NCI-H128 (cell line): ENCODE measurements around the gene CYRIA.

ENCODE experiments used
- DNase-seq: peaks from one replicate; lab custom pipeline; 2025; ENCODE audit not compliant: unreplicated experiment; lab: John Stamatoyannopoulos, UW

Gene CYRIA

DNA sequence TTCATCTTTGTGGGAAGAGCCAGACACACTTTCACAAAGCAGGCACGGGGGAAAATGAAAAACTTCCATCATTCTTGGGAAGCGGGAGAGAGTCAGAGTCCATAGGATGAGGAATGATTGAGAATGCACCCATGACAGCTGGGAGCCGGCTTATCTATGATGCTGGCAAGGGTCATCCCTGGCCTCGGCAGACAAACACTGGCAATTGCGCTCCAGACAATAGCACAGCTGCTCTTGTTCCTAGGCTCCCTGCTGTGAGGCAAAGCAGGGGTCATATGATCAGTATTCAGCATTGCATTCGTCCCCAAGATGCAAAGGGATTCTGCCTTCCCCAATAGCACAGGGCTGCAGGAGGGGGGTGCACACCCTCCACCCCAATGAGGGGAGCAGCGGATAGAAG, 33.0 kb downstream of the CYRIA start:
- no peak for DNase-seq

DNA sequence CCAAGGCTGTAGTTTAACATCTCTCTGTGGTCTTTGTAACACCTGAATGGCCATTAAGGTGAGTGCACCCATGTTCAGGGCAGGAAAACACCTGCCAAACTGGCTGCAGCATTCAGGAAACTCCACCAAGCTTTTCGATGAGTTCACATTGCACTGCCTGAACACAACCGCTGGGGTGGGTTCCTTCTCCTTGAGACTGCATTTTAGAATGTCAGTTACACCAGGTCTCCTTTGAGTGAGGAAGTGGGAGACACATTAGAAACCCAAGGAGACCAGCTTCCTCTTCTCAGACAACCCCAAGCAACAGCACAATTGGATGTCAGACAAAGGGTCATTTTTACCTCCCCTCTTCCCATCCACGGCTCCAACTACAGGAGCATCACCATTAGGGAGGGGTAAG, 35.2 kb downstream of the CYRIA start:
- no peak for DNase-seq

DNA sequence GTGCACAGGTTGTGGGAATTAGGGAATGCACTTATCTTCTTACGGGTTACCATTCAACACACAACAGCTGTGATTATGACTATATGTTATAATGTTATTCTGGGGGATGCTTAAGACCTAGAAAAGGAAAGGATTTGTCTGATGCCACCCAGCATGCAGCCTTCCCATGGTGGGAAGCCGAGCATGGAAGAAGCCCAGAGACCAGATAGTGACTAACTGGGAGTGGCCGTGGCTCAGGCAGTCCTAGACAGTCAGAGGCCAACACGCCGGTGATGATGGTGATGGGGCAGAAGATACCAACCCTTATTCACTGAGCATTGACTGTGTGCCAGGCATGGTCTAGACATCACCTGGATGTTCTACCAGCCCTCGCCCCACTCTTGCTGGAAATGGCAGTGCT, 35.9 kb downstream of the CYRIA start:
- no peak for DNase-seq

- DNase-seq: no peak
Observed at GRCh38 chr2:16629044-16629443, 36.6 kb downstream of the CYRIA start.

DNA sequence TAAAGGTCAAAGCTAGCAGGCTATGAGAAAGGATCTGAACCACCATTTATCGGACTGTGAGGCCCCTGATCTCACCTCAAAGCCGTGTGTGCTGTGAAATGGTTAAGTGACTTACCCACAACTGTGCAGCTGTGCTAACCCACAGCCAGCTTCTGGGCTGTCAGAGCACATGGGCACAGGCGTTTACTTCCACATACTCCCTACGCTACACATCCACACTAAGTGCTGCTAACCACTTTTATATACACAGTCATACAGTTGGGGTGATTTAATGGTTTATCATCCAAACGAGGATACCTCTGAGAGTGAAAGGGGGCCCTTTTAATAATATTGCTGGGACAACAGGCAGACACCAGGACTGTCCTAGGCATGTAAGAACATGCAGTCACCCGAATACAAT, 37.3 kb downstream of the CYRIA start:
- DNase-seq: no peak

DNA sequence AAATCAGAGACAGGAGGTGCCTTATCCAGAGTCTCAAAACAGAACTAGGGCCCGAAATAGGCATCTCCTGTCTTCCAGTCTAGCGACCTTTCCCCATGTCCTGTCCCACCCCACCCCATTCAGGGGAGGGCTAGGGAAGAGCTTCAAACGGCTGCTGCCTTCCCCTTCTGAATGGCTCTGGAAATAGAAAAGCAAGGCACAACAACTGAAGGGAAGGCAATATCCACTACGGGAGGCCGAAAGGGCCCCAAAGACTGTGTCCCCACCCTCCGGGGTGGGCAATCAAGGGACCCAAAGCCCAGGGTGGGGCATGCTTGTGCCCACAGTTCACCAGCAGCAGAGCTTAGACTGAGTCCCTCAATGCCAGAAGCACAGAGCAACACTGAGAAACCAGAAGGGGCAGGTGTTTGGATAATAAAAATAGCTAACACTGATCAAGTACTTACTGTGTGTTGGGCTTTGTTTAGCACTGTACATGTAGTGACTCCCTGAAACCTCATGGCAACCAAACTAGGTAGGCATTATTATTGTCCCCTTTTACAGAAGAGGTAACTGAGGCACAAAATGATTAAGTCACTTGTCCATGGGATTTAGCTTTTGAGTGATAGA, 38.5 kb downstream of the CYRIA start:
- no peak for DNase-seq

DNA sequence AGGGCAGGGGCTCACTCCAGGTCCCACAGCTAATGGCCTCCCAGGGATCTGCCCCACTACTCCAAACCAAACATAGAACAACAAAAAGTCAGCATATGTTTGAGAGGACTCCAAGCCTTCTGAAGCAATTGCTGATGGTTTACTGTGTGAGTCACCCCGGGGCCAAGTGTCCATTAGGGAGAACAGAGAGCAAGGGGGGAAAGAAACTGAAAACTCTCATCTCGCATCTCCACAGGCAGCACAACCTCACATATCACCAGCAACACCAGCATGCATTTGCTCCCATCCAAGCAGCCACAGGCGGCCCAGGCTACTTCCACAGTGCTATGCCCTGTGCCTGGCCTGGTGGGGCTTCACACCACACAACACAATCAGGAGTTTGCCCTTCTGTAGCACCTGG, 39.1 kb downstream of the CYRIA start:
- DNase-seq: no peak

GRCh38 chr2:16625759-16626158, 39.9 kb downstream of the CYRIA start:
- no peak for DNase-seq

DNA sequence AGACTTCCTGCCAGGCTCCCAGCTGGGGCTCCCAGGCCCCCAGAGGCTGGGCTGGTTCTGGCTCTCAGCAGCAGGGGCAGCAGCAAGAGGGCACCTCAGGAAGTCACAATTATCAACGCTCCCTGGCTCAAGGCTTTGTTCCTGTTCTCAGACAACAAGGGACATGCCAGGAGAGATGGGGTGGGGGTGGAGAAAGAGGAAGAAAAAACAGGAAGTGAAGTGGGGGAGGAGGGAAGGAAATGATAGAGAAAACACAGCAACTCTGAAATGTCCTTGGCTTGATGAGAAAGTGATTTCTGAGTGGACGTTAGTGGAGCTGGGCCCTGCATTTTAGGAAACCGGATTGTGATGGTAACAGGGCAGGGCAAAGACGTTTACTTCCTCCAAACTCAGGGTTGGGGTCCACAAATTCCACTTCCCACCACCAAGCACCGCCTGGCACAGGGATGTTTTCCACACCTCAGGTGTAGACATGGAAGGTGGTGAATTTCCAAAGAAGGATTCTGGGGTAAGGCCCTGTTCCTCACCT, 40.4 kb downstream of the CYRIA start:
- DNase-seq: no peak

DNA sequence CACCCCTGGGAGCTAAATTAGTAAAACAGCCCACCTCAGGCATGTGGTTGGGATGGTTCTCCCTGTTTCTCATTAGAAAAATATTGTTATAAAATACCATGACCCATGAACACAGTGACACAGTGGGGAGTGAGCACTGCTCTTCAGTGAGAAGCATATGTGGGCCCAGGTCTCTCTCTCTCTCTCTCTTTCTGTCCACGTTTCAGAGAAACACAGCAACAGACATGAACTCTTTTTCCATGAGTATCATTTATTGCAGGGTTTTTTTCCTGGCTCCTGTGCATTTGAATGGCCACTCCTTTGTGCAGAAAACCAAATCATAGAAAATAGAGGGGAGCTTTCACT, 41.2 kb downstream of the CYRIA start:
- DNase-seq: no peak

GRCh38 chr2:16623564-16624435, 41.8 kb downstream of the CYRIA start:
- no peak for DNase-seq

GRCh38 chr2:16623031-16623430, 42.6 kb downstream of the CYRIA start:
- DNase-seq: no peak

GRCh38 chr2:16622399-16622968, 43.1 kb downstream of the CYRIA start:
- DNase-seq: no peak

GRCh38 chr2:16621316-16621715, 44.3 kb downstream of the CYRIA start:
- no peak for DNase-seq

- no peak for DNase-seq
Observed at GRCh38 chr2:16620590-16620989, 45.0 kb downstream of the CYRIA start.

DNA sequence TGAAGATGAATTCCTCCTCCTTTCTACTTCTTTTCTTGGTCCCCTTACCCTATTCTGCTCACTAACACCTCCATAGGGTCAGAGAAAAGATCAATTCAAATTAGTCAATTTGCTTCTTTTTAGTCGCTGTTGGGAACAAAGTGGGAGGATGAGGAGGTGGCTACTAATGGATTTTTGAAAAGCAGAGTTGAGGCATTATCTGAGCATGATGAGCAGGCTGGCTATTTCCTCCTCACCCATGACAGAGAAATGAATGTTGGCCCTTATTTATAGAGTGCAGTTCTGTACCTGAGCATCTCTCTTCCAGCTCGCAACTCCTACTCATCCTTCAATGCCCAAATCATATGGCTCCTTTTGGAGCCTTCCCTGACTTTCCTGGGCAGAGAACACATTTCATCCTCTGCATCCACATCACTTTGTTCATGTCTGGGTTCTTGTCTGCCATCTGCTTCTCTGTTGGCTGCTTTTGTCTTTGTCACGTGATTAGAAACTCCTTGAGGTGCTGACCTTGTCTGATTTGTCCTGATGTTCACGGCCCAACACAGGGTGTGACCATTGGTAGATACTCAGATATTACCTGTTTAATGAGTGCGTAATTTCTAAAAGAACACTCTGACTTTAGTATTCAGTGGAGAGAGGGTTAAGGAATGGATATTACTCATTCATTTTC, 45.9 kb downstream of the CYRIA start:
- no peak for DNase-seq

DNA sequence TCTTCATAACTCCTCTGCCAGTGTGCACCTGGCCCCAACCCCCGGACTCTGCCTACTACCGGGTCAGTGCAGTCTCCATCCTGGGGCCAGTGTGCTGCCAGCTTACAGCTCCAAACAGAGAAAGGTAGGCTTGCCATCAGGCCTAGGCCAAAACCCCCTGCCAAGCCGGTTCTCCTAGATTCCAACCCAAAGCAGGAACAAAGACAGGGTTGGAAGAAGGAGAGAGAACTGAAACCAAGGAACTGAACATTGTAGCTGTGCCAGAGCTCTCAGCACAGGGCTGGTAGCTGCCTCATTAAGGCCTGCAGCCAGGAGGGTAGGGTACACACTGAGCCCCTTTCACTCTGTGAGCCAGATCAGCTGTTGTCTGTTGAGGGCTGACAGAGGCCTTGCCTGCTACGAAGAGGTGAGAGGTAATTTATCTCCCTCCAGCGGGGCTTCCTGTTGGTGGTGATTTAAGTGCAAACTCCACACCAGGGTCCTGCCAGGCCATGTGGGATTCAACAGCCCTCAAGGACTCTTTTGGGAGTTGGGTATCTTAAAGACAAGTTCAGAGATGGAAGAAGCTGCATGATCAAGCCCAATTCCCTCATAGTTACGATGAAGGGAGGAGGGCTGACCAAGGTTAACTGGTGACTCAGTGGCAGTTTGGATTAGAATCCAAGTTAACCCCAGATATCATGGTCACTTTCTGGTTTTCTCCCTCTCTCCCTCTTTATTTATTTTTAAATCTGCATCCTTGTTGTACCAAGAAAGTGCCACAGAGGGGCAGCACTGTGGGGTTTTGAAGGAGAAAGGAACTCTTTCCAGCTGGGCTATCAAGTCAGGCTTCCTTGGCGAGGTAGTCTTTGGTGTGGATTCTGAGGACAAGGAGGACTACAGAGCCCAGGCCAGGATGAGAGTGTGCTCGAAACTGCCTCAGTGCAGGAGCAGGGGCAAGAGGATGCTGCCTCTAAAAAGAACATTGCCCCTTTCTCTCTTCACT, 48.1 kb downstream of the CYRIA start:
- no peak for DNase-seq
